ENCODE results near the gene SYTL3. TPM values are rescaled to one million over a fixed set of nuclear protein-coding genes. Genes with fewer than 3 reads are reported as not detected.
A peak's percentile ranks its signal among the peaks of the same experiment; 100 is the strongest.

Gene SYTL3
- total RNA-seq, 1 donor from 2014 or later: 8.7 TPM

- no peak overlapping the region for H3K4me3 ChIP-seq
These were observed 106.3 kb downstream of the SYTL3 start for GRCh38 chr6:158756126-158756525.

GRCh38 chr6:158756977-158757752 is 107.3 kb downstream of the SYTL3 start:
- H3K27ac ChIP-seq: no peak overlapping the region
- H3K4me3 ChIP-seq: no peak overlapping the region
- DNase-seq (no peak), ATAC-seq (no peak)
- intact Hi-C loops (cut with DNase I): no loop called here
- no peaks in the 10 kb centered on the region for H3K36me3 ChIP-seq
- H3K27me3 ChIP-seq: no peaks in the 10 kb centered on the region
- no peaks in the 10 kb centered on the region for H3K4me1 ChIP-seq
- no peaks in the 10 kb centered on the region for H3K9me3 ChIP-seq
- TF ChIP-seq CTCF (IDR thresholded peaks at IDR 0.05): no peak

More at GRCh38 chr6:158756126-158756525, 106.3 kb downstream of the SYTL3 start:
- H3K27me3 ChIP-seq: no peaks in the 10 kb centered on the region
- no peak for TF ChIP-seq CTCF (IDR thresholded peaks at IDR 0.05)
- no peak for ATAC-seq
- H3K36me3 ChIP-seq: no peaks in the 10 kb centered on the region
- DNase-seq: no peak
- H3K27ac ChIP-seq: no peak overlapping the region
- no peaks in the 10 kb centered on the region for H3K9me3 ChIP-seq
- intact Hi-C loops (cut with DNase I): no loop called here
- H3K4me1 ChIP-seq: no peaks in the 10 kb centered on the region

- Histone ChIP-seq H3K36me3 (no peaks in the 10 kb centered on the region), H3K4me1 (no peaks in the 10 kb centered on the region), H3K27me3 (no peaks in the 10 kb centered on the region), H3K9me3 (no peaks in the 10 kb centered on the region), H3K27ac (no peak overlapping the region), H3K4me3 (no peak overlapping the region)
- TF ChIP-seq CTCF (IDR thresholded peaks at IDR 0.05): no peak
- no peak for ATAC-seq
- DNase-seq: no peak
- intact Hi-C loops (cut with DNase I): no loop called here
These were observed 107.9 kb downstream of the SYTL3 start for GRCh38 chr6:158757753-158758090.

- DNase-seq: no peak
- Histone ChIP-seq H3K27ac (no peak overlapping the region), H3K4me3 (no peak overlapping the region), H3K36me3 (no peaks in the 10 kb centered on the region), H3K9me3 (no peaks in the 10 kb centered on the region), H3K4me1 (no peaks in the 10 kb centered on the region), H3K27me3 (no peaks in the 10 kb centered on the region)
- intact Hi-C loops (cut with DNase I): no loop called here
- no peak for TF ChIP-seq CTCF (IDR thresholded peaks at IDR 0.05)
- ATAC-seq: no peak
These were observed 108.6 kb downstream of the SYTL3 start for GRCh38 chr6:158758451-158758860.

GRCh38 chr6:158758941-158759479 is 109.2 kb downstream of the SYTL3 start:
- Histone ChIP-seq H3K9me3 (no peaks in the 10 kb centered on the region), H3K4me1 (no peaks in the 10 kb centered on the region), H3K36me3 (peaks cover under 1% of the 10 kb centered on the region), H3K27ac (no peak overlapping the region), H3K4me3 (no peak overlapping the region), H3K27me3 (no peaks in the 10 kb centered on the region)
- ATAC-seq (peak; percentile 6), DNase-seq (no peak)
- TF ChIP-seq CTCF (IDR thresholded peaks at IDR 0.05): no peak
- intact Hi-C loops (cut with DNase I): no loop called here
